Superior temporal gyrus (tissue), 1 donor: Measurements from ENCODE around the gene RTKN.

Experiments used
- DNase-seq: peaks from one replicate; pipeline ENCODE4 v3.0.0-alpha.2; 2016; ENCODE audit errors: extremely low spot score

The RTKN gene

GRCh38 chr2:74379851-74380789, 61.6 kb downstream of the RTKN start, which contains the start of gene DCTN1:
DCTN1 (minus strand) TSS chr2:74380311; CDS start chr2:74380037, 274 bp downstream.
- peak; percentile 92 for DNase-seq

- DNase-seq, result no peak
These were observed 63.7 kb downstream of the RTKN start for GRCh38 chr2:74378007-74378406.

- DNase-seq, result no peak
These were observed 65.9 kb downstream of the RTKN start for GRCh38 chr2:74375838-74376237.
